ENCODE data around the gene ACTL8.

The ACTL8 gene

DNA sequence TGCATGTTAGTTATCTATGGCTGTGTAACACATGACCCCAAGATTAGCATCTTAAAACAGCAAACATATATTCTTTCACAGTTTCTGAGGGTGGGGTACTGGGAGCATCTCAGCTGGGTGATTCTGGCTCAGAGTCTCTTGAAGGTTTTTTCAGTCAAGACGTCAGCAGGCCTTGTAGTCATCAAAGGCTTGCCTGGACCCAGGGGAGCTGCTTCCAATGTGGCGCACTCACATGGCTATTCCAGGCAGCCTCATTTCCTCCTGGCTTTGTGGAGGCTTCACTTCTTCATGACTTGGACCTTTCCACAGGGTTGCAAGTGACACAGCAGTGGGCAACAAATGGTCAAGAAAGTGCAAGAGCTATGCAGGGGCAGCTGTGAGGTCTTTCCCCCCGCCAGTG, 114.7 kb downstream of the ACTL8 start:
- in situ Hi-C loops (cut with HindIII; ENCODE audit: low sequenced_read_pairs), result no loop called here

DNA sequence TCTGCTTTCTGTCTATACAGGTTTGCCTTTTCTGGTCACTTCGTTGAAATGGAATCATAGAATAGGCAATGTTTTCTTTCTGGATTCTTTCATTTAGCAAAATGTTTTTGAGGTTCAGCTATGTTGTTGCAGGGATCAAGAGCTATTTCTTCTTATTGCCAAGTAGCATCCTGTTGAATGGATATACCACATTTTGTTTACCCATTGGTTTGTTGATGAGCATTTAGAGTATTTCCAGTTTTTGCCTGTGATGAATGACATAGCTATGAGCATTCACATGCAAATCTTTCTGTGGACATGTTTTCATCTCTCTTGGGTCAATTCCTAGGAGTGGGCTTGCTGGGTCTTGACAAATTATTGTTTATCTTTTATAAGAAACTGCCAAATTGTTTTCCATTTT, 115.5 kb downstream of the ACTL8 start:
- in situ Hi-C loops (cut with HindIII; ENCODE audit: low sequenced_read_pairs), result no loop called here

DNA sequence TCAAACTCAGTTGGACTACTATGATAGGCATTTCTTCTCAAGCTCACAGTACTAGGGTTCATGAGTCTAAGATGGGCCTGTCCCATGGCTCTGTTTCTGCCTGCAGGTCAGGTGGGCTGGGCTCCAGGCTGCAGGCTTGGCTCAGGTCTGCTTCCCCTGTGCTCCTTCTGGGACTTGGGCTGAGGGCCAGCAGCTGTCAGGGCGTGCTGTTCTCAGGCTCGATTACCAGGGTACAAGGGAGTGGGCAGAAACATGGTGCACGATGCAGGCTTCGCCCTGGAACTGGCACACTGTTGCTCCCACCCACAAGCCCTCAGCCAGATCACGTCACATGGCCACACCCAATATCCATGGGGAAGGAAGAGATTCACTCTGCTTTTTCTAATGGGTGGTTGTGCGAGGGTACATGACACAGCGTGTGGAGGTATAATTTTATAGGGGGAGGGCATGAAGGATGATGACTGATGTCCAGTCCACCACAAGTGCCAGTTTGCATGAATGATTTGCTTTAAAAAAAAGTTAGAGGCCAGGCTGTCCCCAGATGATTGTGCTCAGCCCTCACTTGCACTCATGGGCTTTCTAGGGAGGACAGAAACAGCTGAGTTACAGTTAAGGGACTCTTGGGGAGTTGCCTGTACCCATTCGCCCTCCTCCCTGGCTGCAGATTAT, 118.0 kb downstream of the ACTL8 start:
- in situ Hi-C loops (cut with HindIII; ENCODE audit: low sequenced_read_pairs), result no loop called here

DNA sequence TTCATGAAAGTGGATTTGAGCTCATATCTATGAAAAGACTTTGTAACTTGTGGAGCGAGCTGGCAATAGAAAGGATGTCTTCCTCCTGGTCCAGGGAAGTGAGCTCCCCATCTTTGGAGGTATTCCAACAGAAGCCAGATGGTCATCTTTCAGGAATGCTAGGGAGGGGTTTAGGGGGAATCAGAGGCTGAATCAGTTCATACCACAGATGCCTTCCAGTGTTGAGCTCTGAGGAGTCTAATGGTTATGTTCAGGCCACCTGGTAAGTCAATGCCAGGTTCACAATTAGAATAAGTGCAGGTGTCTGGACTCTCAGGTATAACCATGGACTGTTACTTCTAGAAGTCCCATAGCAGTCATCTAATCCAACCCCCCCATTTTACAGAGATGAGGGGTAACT, 119.1 kb downstream of the ACTL8 start:
- in situ Hi-C loops (cut with HindIII; ENCODE audit: low sequenced_read_pairs), result no loop called here

DNA sequence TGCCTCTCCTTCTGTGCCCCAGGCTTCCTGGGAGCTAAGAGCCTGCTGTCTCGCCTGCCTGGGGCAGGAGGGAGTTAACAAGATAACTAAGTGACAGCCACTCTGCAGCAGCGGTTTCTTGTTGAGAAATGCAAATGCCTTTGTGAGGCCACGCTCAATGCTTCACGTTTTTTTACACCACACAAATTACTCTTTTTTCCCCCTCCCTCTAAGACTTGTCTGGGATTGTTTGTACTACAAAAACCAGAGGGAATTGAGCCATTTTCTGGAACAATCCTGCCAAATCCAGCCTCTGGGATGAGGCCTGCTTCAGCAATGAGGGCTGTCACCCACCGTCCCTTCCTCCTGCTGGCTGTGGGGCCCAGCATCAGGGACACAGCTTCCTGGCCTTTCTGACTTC, 119.6 kb downstream of the ACTL8 start:
- in situ Hi-C loops (cut with HindIII; ENCODE audit: low sequenced_read_pairs), result no loop called here

DNA sequence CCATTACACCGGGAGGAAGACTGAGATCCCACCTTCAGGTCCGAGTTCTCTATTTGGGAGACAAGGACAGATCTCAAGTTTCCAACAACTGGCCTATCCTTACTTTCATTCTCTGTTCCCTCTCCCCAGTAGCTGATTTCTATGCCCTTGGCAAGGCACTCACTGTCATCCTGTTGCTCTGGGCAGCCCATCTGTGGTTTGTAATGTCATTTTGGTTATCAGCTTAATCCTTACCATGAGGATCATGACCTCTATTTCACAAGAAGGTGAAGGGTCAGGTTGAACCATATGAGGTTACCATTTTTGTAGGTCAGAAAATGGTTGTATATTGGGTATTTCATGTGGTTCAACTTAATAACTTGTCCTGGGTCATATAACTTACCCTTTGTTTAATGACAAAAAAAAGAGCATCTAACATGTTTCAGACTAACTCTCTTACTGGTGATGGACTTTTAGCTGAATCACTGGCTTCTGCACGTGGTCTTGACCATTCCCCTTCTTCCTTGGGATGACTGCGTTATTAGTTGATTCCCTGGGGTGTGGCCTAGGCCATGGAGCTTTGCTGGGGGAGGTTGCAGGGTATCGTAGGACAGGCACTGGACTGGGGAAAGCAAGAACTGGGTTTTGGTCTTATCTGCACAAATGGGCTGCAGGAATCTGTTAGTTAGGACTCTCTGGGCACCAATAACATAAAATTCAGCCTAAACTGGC, 120.2 kb downstream of the ACTL8 start:
- in situ Hi-C loops (cut with HindIII; ENCODE audit: low sequenced_read_pairs), result no loop called here

DNA sequence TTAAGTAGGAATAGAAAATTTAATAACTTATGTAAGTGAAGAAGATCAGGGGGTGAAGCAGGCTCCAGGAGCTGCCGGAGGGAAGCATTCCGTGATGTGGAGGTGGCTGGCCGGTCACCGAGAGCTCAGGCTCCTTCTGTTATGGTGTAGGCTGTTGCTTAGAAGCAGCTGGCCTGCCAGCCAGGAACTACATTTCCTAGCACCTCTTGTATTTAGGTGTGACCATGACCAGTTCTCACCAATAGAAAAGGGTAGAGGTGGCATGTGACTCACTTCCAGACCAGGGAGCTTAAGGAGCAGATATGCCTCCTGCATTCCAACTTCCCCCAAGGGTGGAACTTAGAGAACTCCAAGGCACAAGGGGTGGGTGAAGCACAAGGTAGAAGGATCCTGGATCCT, 120.7 kb downstream of the ACTL8 start:
- in situ Hi-C loops (cut with HindIII; ENCODE audit: low sequenced_read_pairs), result no loop called here
